HEK293 (cell line): ENCODE measurements around the gene CTDSP2.

Experiments
- CTCF ChIA-PET: fragments of 350-600 bp; formaldehyde crosslinking; extraction: SDS; loops from one replicate; lab custom pipeline; 2021; ENCODE audit warnings: antibody characterized with exemption; lab: Yijun Ruan, JAX
- POLR2A ChIA-PET: fragments of 300-600 bp; formaldehyde crosslinking; extraction: SDS; loops from one replicate; lab custom pipeline; 2020; ENCODE audit warnings: antibody characterized with exemption, inconsistent platforms; lab: Yijun Ruan, JAX
- H3K27ac ChIP-seq: fragments of 200-500 bp; sonication (Bioruptor generic); 2 replicates; pipeline ENCODE4 v1.5.1; 2014; ENCODE audit warnings: low read depth, low read length, control low read depth, inconsistent platforms; ENCODE audit errors: extremely low read depth
- H3K36me3 ChIP-seq, 2 experiments: fragments of 200-500 bp in 1 of 2; sonication (Bioruptor generic) in 1 of 2; 1 replicate in 1 of 2; 2 replicates in 1 of 2; pipeline ENCODE4 v1.5.1; 2014 to 2017; ENCODE audit warnings: inconsistent platforms in 2 of 2, low read length in 2 of 2; ENCODE audit not compliant: control insufficient read depth in 2 of 2, insufficient read depth in 1 of 2
- H3K4me1 ChIP-seq: fragments of 200-500 bp; sonication (Bioruptor generic); 2 replicates; pipeline ENCODE4 v1.5.1; 2014; ENCODE audit warnings: mild to moderate bottlenecking, low read length, inconsistent platforms; ENCODE audit not compliant: control insufficient read depth, insufficient read depth
- H3K4me3 ChIP-seq: 2 replicates; pipeline ENCODE4 v1.5.1; 2011; ENCODE audit warnings: low read depth, mild to moderate bottlenecking, control low read depth, low read length, moderate library complexity
- H3K9me3 ChIP-seq: fragments of 200-500 bp; sonication (Bioruptor generic); 2 replicates; pipeline ENCODE4 v1.5.1; 2014; ENCODE audit warnings: low read depth, low read length, inconsistent platforms; ENCODE audit not compliant: control insufficient read depth, insufficient read depth
- GLIS1 ChIP-seq: fragments of 450-650 bp; formaldehyde crosslinking; IDR thresholded peaks from 2 replicates; pipeline ENCODE4 v1.5.1; 2016; ENCODE audit warnings: missing biosample characterization, missing genetic modification characterization
- KLF8 ChIP-seq: fragments of 450-650 bp; formaldehyde crosslinking; IDR thresholded peaks from 2 replicates; pipeline ENCODE4 v1.5.1; 2016; ENCODE audit warnings: missing biosample characterization, missing genetic modification characterization
- OSR2 ChIP-seq: fragments of 450-650 bp; formaldehyde crosslinking; IDR thresholded peaks from 2 replicates; pipeline ENCODE4 v1.5.1; 2016; ENCODE audit warnings: missing biosample characterization, missing genetic modification characterization
- PRDM1 ChIP-seq: fragments of 450-650 bp; formaldehyde crosslinking; IDR thresholded peaks from 2 replicates; pipeline ENCODE4; 2016; ENCODE audit warnings: missing biosample characterization, missing genetic modification characterization
- SCRT2 ChIP-seq: fragments of 450-650 bp; formaldehyde crosslinking; IDR thresholded peaks from 2 replicates; pipeline ENCODE4 v1.5.1; 2016; ENCODE audit warnings: missing biosample characterization, missing genetic modification characterization
- TRIM28 ChIP-seq: IDR thresholded peaks from 2 replicates; pipeline ENCODE4 v1.6.1; 2011; ENCODE audit warnings: low read length, control low read depth, borderline replicate concordance
- ZBTB8A ChIP-seq: fragments of 450-650 bp; formaldehyde crosslinking; IDR thresholded peaks from 2 replicates; pipeline ENCODE4 v1.5.1; 2016; ENCODE audit warnings: missing biosample characterization, missing genetic modification characterization
- ZEB2 ChIP-seq: fragments of 450-650 bp; formaldehyde crosslinking; IDR thresholded peaks from 2 replicates; pipeline ENCODE4 v1.5.1; 2016; ENCODE audit warnings: missing biosample characterization, missing genetic modification characterization
- ZNF114 ChIP-seq: fragments of 450-650 bp; formaldehyde crosslinking; IDR thresholded peaks from 2 replicates; pipeline ENCODE4 v1.5.0; 2017; ENCODE audit warnings: missing biosample characterization, missing genetic modification characterization
- ZNF18 ChIP-seq: fragments of 450-650 bp; formaldehyde crosslinking; IDR thresholded peaks from 2 replicates; pipeline ENCODE4 v1.5.1; 2016; ENCODE audit warnings: missing biosample characterization, missing genetic modification characterization
- ZNF214 ChIP-seq: fragments of 450-650 bp; formaldehyde crosslinking; IDR thresholded peaks from 2 replicates; pipeline ENCODE4 v1.5.1; 2017; ENCODE audit warnings: missing biosample characterization, mild to moderate bottlenecking, missing genetic modification characterization, borderline replicate concordance
- ZNF221 ChIP-seq: fragments of 450-650 bp; formaldehyde crosslinking; IDR thresholded peaks from 2 replicates; pipeline ENCODE4 v1.5.1; 2017; ENCODE audit warnings: missing biosample characterization, missing genetic modification characterization, borderline replicate concordance
- ZNF239 ChIP-seq: fragments of 450-650 bp; formaldehyde crosslinking; IDR thresholded peaks from 2 replicates; pipeline ENCODE4 v1.5.1; 2016; ENCODE audit warnings: missing biosample characterization, missing genetic modification characterization
- ZNF426 ChIP-seq: fragments of 450-650 bp; formaldehyde crosslinking; IDR thresholded peaks from 2 replicates; pipeline ENCODE4 v1.5.1; 2017; ENCODE audit warnings: missing biosample characterization, missing genetic modification characterization, mild to moderate bottlenecking, inconsistent platforms, moderate library complexity
- ZNF449 ChIP-seq: fragments of 450-650 bp; formaldehyde crosslinking; IDR thresholded peaks from 2 replicates; pipeline ENCODE4 v1.5.1; 2017; ENCODE audit warnings: missing biosample characterization, mild to moderate bottlenecking, missing genetic modification characterization, moderate library complexity
- ZNF514 ChIP-seq: fragments of 450-650 bp; formaldehyde crosslinking; IDR thresholded peaks from 2 replicates; pipeline ENCODE4 v1.5.1; 2016; ENCODE audit warnings: missing biosample characterization, missing genetic modification characterization
- ZNF549 ChIP-seq: fragments of 450-650 bp; IDR thresholded peaks from 2 replicates; pipeline ENCODE4 v1.5.1; 2018; ENCODE audit warnings: missing biosample characterization, missing genetic modification characterization, mild to moderate bottlenecking, inconsistent platforms, moderate library complexity
- ZNF580 ChIP-seq: fragments of 450-650 bp; formaldehyde crosslinking; IDR thresholded peaks from 2 replicates; pipeline ENCODE4 v1.5.1; 2016; ENCODE audit warnings: missing biosample characterization, missing genetic modification characterization
- ZNF621 ChIP-seq: fragments of 450-650 bp; formaldehyde crosslinking; IDR thresholded peaks from 2 replicates; pipeline ENCODE4 v1.5.1; 2017; ENCODE audit warnings: missing biosample characterization, missing genetic modification characterization
- ZNF623 ChIP-seq: fragments of 450-650 bp; formaldehyde crosslinking; IDR thresholded peaks from 2 replicates; pipeline ENCODE4 v1.5.1; 2016; ENCODE audit warnings: missing biosample characterization, missing genetic modification characterization
- ZNF629 ChIP-seq: fragments of 450-650 bp; formaldehyde crosslinking; IDR thresholded peaks from 2 replicates; pipeline ENCODE4 v1.5.1; 2017; ENCODE audit warnings: missing biosample characterization, missing genetic modification characterization
- ZNF701 ChIP-seq: fragments of 450-650 bp; formaldehyde crosslinking; IDR thresholded peaks from 2 replicates; pipeline ENCODE4 v1.5.1; 2016; ENCODE audit warnings: missing biosample characterization, missing genetic modification characterization
- ZNF830 ChIP-seq: fragments of 450-650 bp; IDR thresholded peaks from 2 replicates; pipeline ENCODE4 v1.5.0; 2018; ENCODE audit warnings: missing biosample characterization, missing genetic modification characterization, low read depth, mild to moderate bottlenecking, moderate library complexity

Gene CTDSP2

GRCh38 chr12:57840726-57841125, 5.8 kb downstream of the CTDSP2 start (continued):
- TF ChIP-seq ZNF114 (tag by site-specific recombination) (no peak), ZBTB8A (tag by site-specific recombination) (0 out of 2 replicates have a peak, but pooled peaks have one; percentile 28), ZNF701 (no peak)

GRCh38 chr12:57839996-57840395, 6.5 kb downstream of the CTDSP2 start:
- peaks cover 61% of the 10 kb centered on the region for H3K4me1 ChIP-seq
- H3K9me3 ChIP-seq: no peaks in the 10 kb centered on the region
- no peak overlapping the region for H3K27ac ChIP-seq
- peak; percentile 40; the same call in 1 of the 2 replicates for TF ChIP-seq SCRT2 (tag by site-specific recombination)
- TF ChIP-seq GLIS1 (tag by site-specific recombination): peak; percentile 48
- no peak for TF ChIP-seq ZNF623 (tag by site-specific recombination)
- no peak for TF ChIP-seq ZNF621 (tag by site-specific recombination)
- TF ChIP-seq ZBTB8A (tag by site-specific recombination): no peak
- TF ChIP-seq ZNF426 (tag by site-specific recombination): no peak
- TF ChIP-seq ZNF514 (tag by site-specific recombination): no peak
- TF ChIP-seq TRIM28: no peak
- no peaks in the 10 kb centered on the region for H3K36me3 ChIP-seq
- ChIA-PET POLR2A (interaction anchor here (2.0 kb wide), 1 partner anchor 57 kb away, joined by 4 read pairs; no protein-coding TSS in a partner anchor), CTCF (interaction anchor here (0.6 to 4.7 kb wide), 2 partner anchors 65 to 513 kb away, joined by 3 to 31 read pairs; no protein-coding TSS in a partner anchor)
- H3K4me3 ChIP-seq: no peak overlapping the region

- peaks cover 57% of the 10 kb centered on the region for H3K4me1 ChIP-seq
- TF ChIP-seq ZNF239 (tag by site-specific recombination): no peak
- peak; percentile 50; the same call in 1 of the 2 replicates for TF ChIP-seq ZNF580 (tag by site-specific recombination)
- TF ChIP-seq ZNF449: peak; percentile 88
- H3K4me3 ChIP-seq: no peak overlapping the region
- CTCF ChIA-PET: interaction anchor here (0.5 to 7.8 kb wide), 4 partner anchors 55 to 81 kb away, joined by 3 to 120 read pairs (median 4); no protein-coding TSS in a partner anchor
- H3K27ac ChIP-seq: no peak overlapping the region
- POLR2A ChIA-PET: interaction anchor here (1.1 to 3.0 kb wide), 2 partner anchors 7 to 9 kb away, joined by 3 to 22 read pairs; partner anchors contain the start of gene CTDSP2
- no peaks in the 10 kb centered on the region for H3K9me3 ChIP-seq
- no peaks in the 10 kb centered on the region for H3K36me3 ChIP-seq
Measured at GRCh38 chr12:57838594-57839302, 7.8 kb downstream of the CTDSP2 start.

- Histone ChIP-seq H3K4me1 (peaks cover 56% of the 10 kb centered on the region), H3K9me3 (no peaks in the 10 kb centered on the region), H3K4me3 (no peak overlapping the region), H3K27ac (0 out of 2 replicates have a peak overlapping the region, but pooled peaks have one; percentile 10), H3K36me3 (no peaks in the 10 kb centered on the region)
- POLR2A ChIA-PET: interaction anchor here (0.8 to 3.0 kb wide), 4 partner anchors 8 to 93 kb away, joined by 3 to 22 read pairs (median 5); partner anchors contain the start of genes CTDSP2 and TSPAN31
- CTCF ChIA-PET: interaction anchor here (0.7 to 7.8 kb wide), 6 partner anchors 11 to 67 kb away, joined by 3 to 120 read pairs (median 4); partner anchors contain the start of gene TSFM
- TF ChIP-seq ZNF214: no peak
- no peak for TF ChIP-seq OSR2 (tag by site-specific recombination)
- TF ChIP-seq ZNF18 (tag by site-specific recombination): no peak
- TF ChIP-seq ZNF549 (tag by site-specific recombination): no peak
- no peak for TF ChIP-seq ZNF830
- TF ChIP-seq ZEB2 (tag by site-specific recombination): peak; percentile 26; the same call in 1 of the 2 replicates
- no peak for TF ChIP-seq KLF8 (tag by site-specific recombination)
- no peak for TF ChIP-seq ZNF629 (tag by site-specific recombination)
- TF ChIP-seq PRDM1 (tag by site-specific recombination): no peak
- TF ChIP-seq ZNF221 (tag by site-specific recombination): no peak
Measured at GRCh38 chr12:57837864-57838562, 8.5 kb downstream of the CTDSP2 start.
